Measurements from ENCODE around the gene UST. TPM values are rescaled to one million over a fixed set of nuclear protein-coding genes. Genes with fewer than 3 reads are reported as not detected.
"Not testable (repeated sequence)": the region's sequence is repeated elsewhere in the genome, so short reads cannot be mapped to it uniquely, and the experiment has no call there.

The UST gene
- total RNA-seq, 6 experiments from 2014 or later: 0.44 to 1.9 (median 0.91) TPM

DNA sequence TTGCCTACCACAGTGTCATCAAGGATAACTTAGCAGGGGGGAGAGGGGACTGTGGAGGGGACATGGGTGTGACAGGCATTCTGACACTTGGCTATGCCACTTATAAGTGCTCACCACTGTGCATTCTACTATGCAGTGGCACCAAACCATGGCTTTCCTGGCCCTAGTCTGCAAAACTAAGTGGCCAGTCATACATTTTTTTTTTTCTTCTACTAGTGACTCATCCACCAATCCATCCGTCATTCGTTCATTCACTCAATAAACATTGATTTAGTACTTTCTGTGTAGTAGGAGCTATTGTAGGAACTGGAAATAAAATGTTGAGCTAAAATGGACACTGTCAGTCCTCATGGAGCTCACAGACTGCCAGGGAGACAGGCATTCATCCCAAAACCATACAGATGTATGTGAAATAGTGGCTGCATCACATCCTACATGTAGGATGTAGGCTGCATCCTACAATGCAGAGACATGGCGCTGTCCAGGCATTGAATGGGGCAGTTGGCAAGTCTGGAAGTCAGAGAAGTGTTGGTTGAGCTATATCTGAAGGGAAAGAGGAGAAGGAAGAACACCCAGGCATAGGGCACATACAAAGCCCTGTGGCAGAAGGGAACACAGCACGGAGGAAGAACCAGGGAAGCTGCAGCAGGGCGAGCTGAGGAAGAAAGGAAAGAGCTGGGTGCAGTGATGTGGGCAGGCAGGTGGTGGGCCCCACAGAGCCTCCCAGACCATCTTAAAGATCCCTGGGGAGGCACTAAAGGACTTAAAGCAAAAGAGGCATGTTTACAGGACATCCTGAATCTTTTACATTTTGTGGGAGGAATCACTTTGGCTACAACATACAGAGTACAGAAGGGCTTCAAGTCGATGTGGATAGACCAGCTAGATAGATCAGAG is 224.4 kb downstream of the UST start:
- H3K27me3 ChIP-seq: peaks cover 0 to 7% of the 10 kb centered on the region in 2 donors
- DNase-seq (no peak), ATAC-seq (no peak)
- no peaks in the 10 kb centered on the region for H3K9me3 ChIP-seq
- H3K4me1 ChIP-seq: no peaks in the 10 kb centered on the region
- WGBS (ENCODE audit: insufficient coverage, low coverage, low lambda C conversion rate, missing lambda C conversion rate): 66% methylated on average over 6 of the region's 6 CpGs
- no peaks in the 10 kb centered on the region for H3K36me3 ChIP-seq
- H3K4me3 ChIP-seq: no peak overlapping the region
- intact Hi-C loops (cut with DNase I): no loop called here
- H3K27ac ChIP-seq: no peak overlapping the region
- TF ChIP-seq, protein P1, sequence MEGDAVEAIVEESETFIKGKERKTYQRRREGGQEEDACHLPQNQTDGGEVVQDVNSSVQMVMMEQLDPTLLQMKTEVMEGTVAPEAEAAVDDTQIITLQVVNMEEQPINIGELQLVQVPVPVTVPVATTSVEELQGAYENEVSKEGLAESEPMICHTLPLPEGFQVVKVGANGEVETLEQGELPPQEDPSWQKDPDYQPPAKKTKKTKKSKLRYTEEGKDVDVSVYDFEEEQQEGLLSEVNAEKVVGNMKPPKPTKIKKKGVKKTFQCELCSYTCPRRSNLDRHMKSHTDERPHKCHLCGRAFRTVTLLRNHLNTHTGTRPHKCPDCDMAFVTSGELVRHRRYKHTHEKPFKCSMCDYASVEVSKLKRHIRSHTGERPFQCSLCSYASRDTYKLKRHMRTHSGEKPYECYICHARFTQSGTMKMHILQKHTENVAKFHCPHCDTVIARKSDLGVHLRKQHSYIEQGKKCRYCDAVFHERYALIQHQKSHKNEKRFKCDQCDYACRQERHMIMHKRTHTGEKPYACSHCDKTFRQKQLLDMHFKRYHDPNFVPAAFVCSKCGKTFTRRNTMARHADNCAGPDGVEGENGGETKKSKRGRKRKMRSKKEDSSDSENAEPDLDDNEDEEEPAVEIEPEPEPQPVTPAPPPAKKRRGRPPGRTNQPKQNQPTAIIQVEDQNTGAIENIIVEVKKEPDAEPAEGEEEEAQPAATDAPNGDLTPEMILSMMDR (IDR thresholded peaks at IDR 0.05): no peak
- no peak for TF ChIP-seq POLR2A (IDR thresholded peaks at IDR 0.05)

DNA sequence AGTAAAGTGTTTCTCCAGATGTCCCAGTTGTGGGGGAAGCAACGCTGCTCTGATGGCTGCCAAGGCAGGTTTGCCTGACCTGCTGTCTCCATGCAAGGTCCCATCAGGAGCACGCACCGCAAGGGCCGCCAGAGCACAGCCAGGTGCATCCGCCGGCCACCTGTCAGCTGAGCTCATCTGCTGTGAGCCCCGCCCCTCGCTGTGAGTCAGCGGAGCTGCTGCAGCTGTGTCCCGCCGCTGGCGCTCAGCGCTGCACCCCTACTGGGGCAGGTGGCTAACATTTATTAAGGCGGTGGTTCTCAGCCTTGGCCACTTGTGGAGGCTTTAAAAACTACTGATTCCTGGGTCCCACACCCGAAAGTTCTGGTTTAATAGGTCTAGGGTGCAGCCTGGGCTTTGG is 225.7 kb downstream of the UST start:
- Histone ChIP-seq H3K36me3 (no peaks in the 10 kb centered on the region), H3K27me3 (peaks cover 0 to 7% of the 10 kb centered on the region in 2 donors), H3K4me3 (no peak overlapping the region), H3K4me1 (no peaks in the 10 kb centered on the region), H3K27ac (no peak overlapping the region), H3K9me3 (no peaks in the 10 kb centered on the region)
- TF ChIP-seq, protein P1 (IDR thresholded peaks at IDR 0.05): no peak
- TF ChIP-seq POLR2A (IDR thresholded peaks at IDR 0.05): no peak
- peak in 1 of 3 donors; percentile 63 for DNase-seq
- intact Hi-C loops (cut with DNase I): no loop called here
- ATAC-seq: peak; percentile 54 to 95 (median 66)
- WGBS (ENCODE audit: insufficient coverage, low coverage, low lambda C conversion rate, missing lambda C conversion rate): 18% methylated on average over 5 of the region's 15 CpGs

- Histone ChIP-seq H3K4me3 (no peak overlapping the region), H3K9me3 (no peaks in the 10 kb centered on the region), H3K27ac (no peak overlapping the region), H3K27me3 (peaks cover 0 to 7% of the 10 kb centered on the region in 2 donors), H3K36me3 (no peaks in the 10 kb centered on the region), H3K4me1 (no peaks in the 10 kb centered on the region)
- no peak for TF ChIP-seq POLR2A (IDR thresholded peaks at IDR 0.05)
- TF ChIP-seq, protein P1 (IDR thresholded peaks at IDR 0.05): peak in 3 of 4 donors; percentile 26 to 36 (median 31)
- intact Hi-C loops (cut with DNase I): no loop called here
- WGBS (ENCODE audit: insufficient coverage, low coverage, low lambda C conversion rate, missing lambda C conversion rate): 47% methylated on average over 5 of the region's 5 CpGs
- DNase-seq (no peak), ATAC-seq (peak in 2 of 4 donors; percentile 28 to 36)
These were observed 226.8 kb downstream of the UST start for GRCh38 chr6:148973538-148974208.

DNA sequence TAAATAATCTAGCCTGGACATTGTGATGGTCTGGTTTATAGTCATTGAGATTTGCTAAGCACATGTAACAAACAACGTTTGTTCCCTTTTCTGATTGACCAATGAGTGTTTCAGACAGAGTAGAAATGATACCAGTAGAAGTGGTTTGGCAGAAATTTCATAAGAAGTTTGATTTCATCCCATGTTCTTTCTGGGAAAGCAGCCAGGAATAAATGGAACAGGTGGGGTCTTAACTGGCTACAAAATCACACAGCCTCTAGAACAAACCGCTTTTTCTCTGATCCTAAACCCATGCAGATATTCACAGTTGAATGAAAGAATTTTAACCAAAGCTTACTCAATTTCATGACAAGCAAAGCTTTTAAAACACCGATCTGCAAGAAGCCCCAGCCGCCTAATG is 227.5 kb downstream of the UST start:
- no peaks in the 10 kb centered on the region for H3K9me3 ChIP-seq
- no peak for TF ChIP-seq POLR2A (IDR thresholded peaks at IDR 0.05)
- TF ChIP-seq, protein P1 (IDR thresholded peaks at IDR 0.05): no peak
- ATAC-seq (no peak), DNase-seq (no peak)
- no peaks in the 10 kb centered on the region for H3K4me1 ChIP-seq
- H3K27ac ChIP-seq: no peak overlapping the region
- no peak overlapping the region for H3K4me3 ChIP-seq
- intact Hi-C loops (cut with DNase I): no loop called here
- WGBS (ENCODE audit: insufficient coverage, low coverage, low lambda C conversion rate, missing lambda C conversion rate): 73% methylated on average over 4 of the region's 4 CpGs
- H3K27me3 ChIP-seq: peaks cover 0 to 7% of the 10 kb centered on the region in 2 donors
- H3K36me3 ChIP-seq: no peaks in the 10 kb centered on the region

GRCh38 chr6:148978298-148978697 is 231.5 kb downstream of the UST start:
- WGBS (ENCODE audit: insufficient coverage, low coverage, low lambda C conversion rate, missing lambda C conversion rate): 82% methylated on average over 3 of the region's 3 CpGs
- intact Hi-C loops (cut with DNase I); H3K4me1 ChIP-seq; H3K4me3 ChIP-seq; H3K9me3 ChIP-seq; H3K27ac ChIP-seq; H3K36me3 ChIP-seq; ATAC-seq; DNase-seq; H3K27me3 ChIP-seq: not testable (repeated sequence)

All from right lobe of liver (tissue), 6 donors.